LNCaP clone FGC (cell line): ENCODE results near the gene LRRC9.
A peak's percentile ranks its signal among the peaks of the same experiment; 100 is the strongest.

Experiments
- DNase-seq: peaks from one replicate; pipeline ENCODE4 v3.0.0-alpha.2; 2011; ENCODE audit warnings: low read depth
- H3K4me3 ChIP-seq: 2 replicates; pipeline ENCODE4 v1.5.1; 2011; ENCODE audit warnings: mild to moderate bottlenecking, low read depth, low read length, control low read depth
- CTCF ChIP-seq: IDR thresholded peaks from 2 replicates; pipeline ENCODE4 v1.5.1; 2012; ENCODE audit warnings: mild to moderate bottlenecking; ENCODE audit not compliant: control insufficient read depth, insufficient read depth; ENCODE audit errors: extremely low read depth

LRRC9 gene

GRCh38 chr14:59897757-59898383, 22.1 kb upstream of the LRRC9 start:
- peak; percentile 75 for TF ChIP-seq CTCF
- peak; percentile 31 for DNase-seq
- no peak overlapping the region for H3K4me3 ChIP-seq

GRCh38 chr14:59900556-59900955, 19.4 kb upstream of the LRRC9 start:
- no peak overlapping the region for H3K4me3 ChIP-seq
- DNase-seq: no peak
- no peak for TF ChIP-seq CTCF

GRCh38 chr14:59904184-59904583, 15.8 kb upstream of the LRRC9 start:
- TF ChIP-seq CTCF: no peak
- DNase-seq: no peak
- no peak overlapping the region for H3K4me3 ChIP-seq

GRCh38 chr14:59905188-59905587, 14.8 kb upstream of the LRRC9 start:
- no peak for DNase-seq
- TF ChIP-seq CTCF: no peak

GRCh38 chr14:59912443-59912842, 7.5 kb upstream of the LRRC9 start:
- DNase-seq: no peak
- no peak overlapping the region for H3K4me3 ChIP-seq
- no peak for TF ChIP-seq CTCF

More at GRCh38 chr14:59905188-59905587, 14.8 kb upstream of the LRRC9 start:
- H3K4me3 ChIP-seq: no peak overlapping the region

- peak; percentile 68 for DNase-seq
- no peak for TF ChIP-seq CTCF
- H3K4me3 ChIP-seq: no peak overlapping the region
These were observed 6.8 kb upstream of the LRRC9 start for GRCh38 chr14:59913187-59913586.
